Measurements from ENCODE around the gene C19orf44. TPM values are rescaled to one million over a fixed set of nuclear protein-coding genes. Genes with fewer than 3 reads are reported as not detected.

C19orf44 gene
- polyA plus RNA-seq, 1 donor (not counting 4 experiments of a cell fraction or from before 2014, with no cell fraction given) = 2.7 TPM

DNA sequence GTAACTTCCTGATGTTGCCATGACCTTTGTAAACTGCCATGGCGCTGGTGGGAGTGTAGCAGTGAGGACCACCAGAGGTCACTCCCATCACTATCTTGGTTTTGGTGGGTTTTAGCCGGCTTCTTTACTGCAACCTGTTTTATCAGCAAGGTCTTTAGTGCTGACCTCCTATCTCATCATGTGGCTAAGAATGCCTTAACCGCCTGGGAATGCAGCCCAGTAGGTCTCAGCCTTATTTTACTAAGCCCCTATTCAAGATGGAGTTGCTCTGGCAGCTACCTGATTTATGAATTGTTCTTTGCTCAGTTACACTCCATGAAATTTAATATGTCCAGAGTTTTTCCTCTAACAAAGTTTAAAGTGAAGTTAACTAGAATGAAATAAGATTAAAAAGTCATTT, 19.8 kb upstream of the C19orf44 start:
- dilution Hi-C loops (cut with MboI; ENCODE audit: extremely low pct_ligation_motif_present, low sequenced_read_pairs) = no loop called here
- Histone ChIP-seq H3K4me1 (ENCODE audit: control insufficient read depth, extremely low read depth, insufficient read depth, low read length) (no peaks in the 10 kb centered on the region), H3K27ac (ENCODE audit: control insufficient read depth, insufficient read depth, low read length) (no peak overlapping the region), H4K20me1 (ENCODE audit: control insufficient read depth, extremely low read depth, insufficient read depth, low read length) (no peaks in the 10 kb centered on the region), H3K9ac (ENCODE audit: control insufficient read depth, extremely low read depth, insufficient read depth, low read length) (no peak overlapping the region), H3K27me3 (ENCODE audit: control insufficient read depth, extremely low read depth, insufficient read depth, low read length) (no peaks in the 10 kb centered on the region), H3K9me3 (ENCODE audit: control insufficient read depth, low read depth, low read length) (no peaks in the 10 kb centered on the region), H3K4me3 (ENCODE audit: control insufficient read depth in 2 of 3, extremely low read depth in 1 of 3, insufficient read depth in 2 of 3, low read depth in 1 of 3, low read length in 3 of 3) (no peak overlapping the region), H3K4me2 (ENCODE audit: control insufficient read depth, extremely low read depth, insufficient read depth, low read depth, low read length) (no peak overlapping the region), H2AFZ (ENCODE audit: control insufficient read depth, low read length) (no peak overlapping the region), H3K79me2 (ENCODE audit: control insufficient read depth, insufficient read depth, low read length) (peaks cover 2% of the 10 kb centered on the region), H3K9me1 (ENCODE audit: control insufficient read depth, extremely low read depth, insufficient read depth, low read length) (no peaks in the 10 kb centered on the region), H3K36me3 (ENCODE audit: control insufficient read depth in 2 of 2, extremely low read depth in 1 of 2, insufficient read depth in 2 of 2, low read length in 2 of 2) (no peaks in the 10 kb centered on the region)
- TF ChIP-seq EZH2 (IDR thresholded peaks at IDR 0.05; ENCODE audit: low read length) (no peak), CTCF (optimal IDR thresholded peaks at IDR 0.05 in 1 of 3, IDR thresholded peaks at IDR 0.05 in 1 of 3, conservative IDR thresholded peaks at IDR 0.05 in 1 of 3; ENCODE audit: extremely low read depth in 1 of 3, insufficient read depth in 2 of 3, low read length in 3 of 3) (no peak)
- no peak for DNase-seq (ENCODE audit: low read depth, low spot score)
- FAIRE-seq = no peak

- no peaks in the 10 kb centered on the region for H3K9me3 ChIP-seq (ENCODE audit: control insufficient read depth, low read depth, low read length)
- H3K9me1 ChIP-seq (ENCODE audit: control insufficient read depth, extremely low read depth, insufficient read depth, low read length) = no peaks in the 10 kb centered on the region
- TF ChIP-seq CTCF (optimal IDR thresholded peaks at IDR 0.05 in 1 of 3, IDR thresholded peaks at IDR 0.05 in 1 of 3, conservative IDR thresholded peaks at IDR 0.05 in 1 of 3; ENCODE audit: extremely low read depth in 1 of 3, insufficient read depth in 2 of 3, low read length in 3 of 3) (no peak), EZH2 (IDR thresholded peaks at IDR 0.05; ENCODE audit: low read length) (no peak)
- DNase-seq (ENCODE audit: low read depth, low spot score) (no peak), FAIRE-seq (no peak)
- H3K27me3 ChIP-seq (ENCODE audit: control insufficient read depth, extremely low read depth, insufficient read depth, low read length) = no peaks in the 10 kb centered on the region
- H3K79me2 ChIP-seq (ENCODE audit: control insufficient read depth, insufficient read depth, low read length) = no peaks in the 10 kb centered on the region
- no peaks in the 10 kb centered on the region for H3K4me1 ChIP-seq (ENCODE audit: control insufficient read depth, extremely low read depth, insufficient read depth, low read length)
- H3K4me2 ChIP-seq (ENCODE audit: control insufficient read depth, extremely low read depth, insufficient read depth, low read depth, low read length) = no peak overlapping the region
- H3K9ac ChIP-seq (ENCODE audit: control insufficient read depth, extremely low read depth, insufficient read depth, low read length) = no peak overlapping the region
- dilution Hi-C loops (cut with MboI; ENCODE audit: extremely low pct_ligation_motif_present, low sequenced_read_pairs) = no loop called here
- H3K27ac ChIP-seq (ENCODE audit: control insufficient read depth, insufficient read depth, low read length) = no peak overlapping the region
- H3K4me3 ChIP-seq (ENCODE audit: control insufficient read depth in 2 of 3, extremely low read depth in 1 of 3, insufficient read depth in 2 of 3, low read depth in 1 of 3, low read length in 3 of 3) = no peak overlapping the region
- no peaks in the 10 kb centered on the region for H4K20me1 ChIP-seq (ENCODE audit: control insufficient read depth, extremely low read depth, insufficient read depth, low read length)
- no peaks in the 10 kb centered on the region for H3K36me3 ChIP-seq (ENCODE audit: control insufficient read depth in 2 of 2, extremely low read depth in 1 of 2, insufficient read depth in 2 of 2, low read length in 2 of 2)
- H2AFZ ChIP-seq (ENCODE audit: control insufficient read depth, low read length) = no peak overlapping the region
Measured at GRCh38 chr19:16477311-16477710, 18.9 kb upstream of the C19orf44 start.
